Measurements from ENCODE around the gene CFD. TPM values are rescaled to one million over a fixed set of nuclear protein-coding genes. Genes with fewer than 3 reads are reported as not detected.

CFD gene
- total RNA-seq, 1 experiment from 2014 or later, result 1.9 TPM

DNA sequence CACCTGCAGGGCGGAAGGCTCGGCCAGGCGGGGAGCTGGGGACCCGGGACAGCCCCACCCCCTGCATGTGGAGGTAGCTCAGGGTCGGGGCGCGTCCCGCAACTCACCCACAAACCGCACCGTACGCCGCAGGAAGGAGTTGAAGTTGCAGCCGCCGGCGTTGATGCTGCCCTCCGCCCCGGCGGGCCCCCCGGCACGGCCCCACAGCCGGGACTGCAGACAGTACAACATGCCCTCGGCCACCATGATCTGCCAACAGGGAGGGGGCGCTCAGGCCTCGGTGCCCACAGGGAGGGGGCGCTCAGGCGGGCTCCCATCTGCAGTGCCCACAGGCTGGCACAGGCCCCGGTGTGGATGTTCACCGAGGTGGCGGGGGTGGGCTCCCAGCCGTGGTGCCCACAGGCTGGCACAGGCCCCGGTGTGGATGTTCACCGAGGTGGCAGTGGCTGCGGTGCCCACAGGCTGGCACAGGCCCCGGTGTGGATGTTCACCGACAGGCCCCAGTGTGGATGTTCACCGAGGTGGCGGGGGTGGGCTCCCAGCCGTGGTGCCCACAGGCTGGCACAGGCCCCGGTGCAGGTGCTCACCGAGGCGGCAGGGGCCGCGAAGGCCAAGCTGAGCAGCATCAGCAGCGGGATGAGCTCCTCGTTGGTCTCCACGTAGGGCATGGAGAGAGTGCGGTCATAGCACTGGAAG, 44.2 kb upstream of the CFD start:
- H2BK12ac ChIP-seq (ENCODE audit: insufficient read length, low read depth, low read length), result no peak overlapping the region
- Mint-ChIP-seq H3K4me3 (no peak overlapping the region; a peak in 1 of 5 replicates), H3K27ac (peak overlapping the region in 1 of 3 experiments; percentile 58; a peak in 2 of 7 replicates), H3K4me1 (0 out of 4 replicates have a peak, but pooled peaks cover 0 to 3% of the 10 kb centered on the region in 2 experiments), H3K36me3 (ENCODE audit: insufficient read depth in 1 of 3, low read depth in 3 of 3) (peaks cover 19 to 50% (median 49%) of the 10 kb centered on the region in 3 experiments), H3K9me3 (no peaks in the 10 kb centered on the region; a peak in 1 of 5 replicates), H3K27me3 (ENCODE audit: low read depth) (peaks cover 3% of the 10 kb centered on the region; the same call in 1 of the 2 replicates)
- H2BK20ac ChIP-seq (ENCODE audit: low read depth, low read length, poor library complexity, severe bottlenecking), result no peak overlapping the region
- no peaks in the 10 kb centered on the region for H4K20me1 ChIP-seq (ENCODE audit: control insufficient read depth, insufficient read depth, insufficient read length)
- no peak overlapping the region for H2AK5ac ChIP-seq (ENCODE audit: insufficient read length, low read length)
- no peaks in the 10 kb centered on the region for H3K23me2 ChIP-seq (ENCODE audit: insufficient read length, low read depth, low read length, poor library complexity, severe bottlenecking)
- no peak overlapping the region for H2BK15ac ChIP-seq (ENCODE audit: low read depth, low read length)
- H4K8ac ChIP-seq (replicated peaks; ENCODE audit: insufficient read length, low read depth, low read length), result no peak overlapping the region
- H3K4me2 ChIP-seq (ENCODE audit: insufficient read depth, insufficient read length, low read length), result no peak overlapping the region
- no peak overlapping the region for H3K4ac ChIP-seq (ENCODE audit: low read depth, low read length)
- H3K79me1 ChIP-seq (ENCODE audit: insufficient read depth, low read depth, low read length, poor library complexity, severe bottlenecking), result no peaks in the 10 kb centered on the region
- no peak overlapping the region for H2AFZ ChIP-seq (ENCODE audit: low read length)
- WGBS (ENCODE audit: extremely low coverage, insufficient read length, low lambda C conversion rate), result no CpG with 5 or more reads among the region's 47 CpGs
- H2BK5ac ChIP-seq (ENCODE audit: insufficient read length, low read length), result no peak overlapping the region
- no peak for DNase-seq
- no peak overlapping the region for H2BK120ac ChIP-seq (ENCODE audit: low read depth, low read length, poor library complexity, severe bottlenecking)
- H3K18ac ChIP-seq (ENCODE audit: insufficient read length, low read depth, low read length), result no peak overlapping the region
- no peak overlapping the region for H3K23ac ChIP-seq (ENCODE audit: insufficient read length, low read depth, low read length)
- H3K79me2 ChIP-seq (ENCODE audit: insufficient read depth, low read length), result no peaks in the 10 kb centered on the region
- no peak overlapping the region for H3K27ac ChIP-seq (ENCODE audit: insufficient read length, low read depth, low read length)
- TF ChIP-seq, protein P1, sequence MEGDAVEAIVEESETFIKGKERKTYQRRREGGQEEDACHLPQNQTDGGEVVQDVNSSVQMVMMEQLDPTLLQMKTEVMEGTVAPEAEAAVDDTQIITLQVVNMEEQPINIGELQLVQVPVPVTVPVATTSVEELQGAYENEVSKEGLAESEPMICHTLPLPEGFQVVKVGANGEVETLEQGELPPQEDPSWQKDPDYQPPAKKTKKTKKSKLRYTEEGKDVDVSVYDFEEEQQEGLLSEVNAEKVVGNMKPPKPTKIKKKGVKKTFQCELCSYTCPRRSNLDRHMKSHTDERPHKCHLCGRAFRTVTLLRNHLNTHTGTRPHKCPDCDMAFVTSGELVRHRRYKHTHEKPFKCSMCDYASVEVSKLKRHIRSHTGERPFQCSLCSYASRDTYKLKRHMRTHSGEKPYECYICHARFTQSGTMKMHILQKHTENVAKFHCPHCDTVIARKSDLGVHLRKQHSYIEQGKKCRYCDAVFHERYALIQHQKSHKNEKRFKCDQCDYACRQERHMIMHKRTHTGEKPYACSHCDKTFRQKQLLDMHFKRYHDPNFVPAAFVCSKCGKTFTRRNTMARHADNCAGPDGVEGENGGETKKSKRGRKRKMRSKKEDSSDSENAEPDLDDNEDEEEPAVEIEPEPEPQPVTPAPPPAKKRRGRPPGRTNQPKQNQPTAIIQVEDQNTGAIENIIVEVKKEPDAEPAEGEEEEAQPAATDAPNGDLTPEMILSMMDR (conservative IDR thresholded peaks at IDR 0.05), result no peak
- no peaks in the 10 kb centered on the region for H3K9me3 ChIP-seq (ENCODE audit: control insufficient read depth, low read depth, low read length)
- H3K9ac ChIP-seq (ENCODE audit: extremely low read depth, insufficient read length, low read length), result no peak overlapping the region
- no peaks in the 10 kb centered on the region for H3K27me3 ChIP-seq (ENCODE audit: insufficient read depth, low read length)
- H3K4me1 ChIP-seq (ENCODE audit: insufficient read depth, low read length), result no peaks in the 10 kb centered on the region
- H3T11ph ChIP-seq (ENCODE audit: low read length), result no peak overlapping the region
- no peak overlapping the region for H3K14ac ChIP-seq (ENCODE audit: insufficient read depth, low read length)
- H4K5ac ChIP-seq (ENCODE audit: insufficient read length, low read depth, low read length), result no peak overlapping the region
- H4K91ac ChIP-seq (ENCODE audit: insufficient read length, low read depth, low read length), result no peak overlapping the region
- H3K56ac ChIP-seq (ENCODE audit: insufficient read length, low read depth, low read length), result no peak overlapping the region

Measured in H9 (cell line).